ENCODE measurements around the gene PODXL2. TPM values are rescaled to one million over a fixed set of nuclear protein-coding genes. Genes with fewer than 3 reads are reported as not detected.

PODXL2 gene
- total and polyA plus RNA-seq, 2 experiments from 2014 or later = 18.4 to 57.6 TPM

DNA sequence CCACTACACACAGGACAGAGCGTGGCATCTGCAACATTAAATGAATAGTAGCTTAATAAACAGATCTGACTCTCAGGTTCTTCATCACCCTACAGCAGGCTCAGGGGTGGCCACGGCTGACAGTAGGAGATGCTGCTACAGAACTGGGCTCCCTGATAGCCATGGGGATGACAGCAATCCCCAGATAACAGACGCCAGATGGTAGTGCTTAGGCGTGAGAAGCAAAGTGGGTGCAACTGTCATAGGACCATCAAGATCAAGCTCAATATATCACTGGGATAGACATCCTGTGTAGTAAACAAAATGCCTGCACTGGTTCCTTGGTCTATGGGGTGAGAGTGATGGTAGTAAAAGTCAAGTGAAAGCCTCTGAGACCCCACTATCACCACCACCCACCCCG, 35.8 kb upstream of the PODXL2 start:
- peaks cover 8% of the 10 kb centered on the region for H3F3A ChIP-seq (replicated peaks; ENCODE audit: low read depth)
- H3K27me3 ChIP-seq (ENCODE audit: insufficient read depth) = peaks cover 5% of the 10 kb centered on the region; the same call in 1 of the 2 replicates
- peaks cover 11% of the 10 kb centered on the region for H3K79me2 ChIP-seq (replicated peaks; ENCODE audit: insufficient read depth)
- no peak for TF ChIP-seq POLR2AphosphoS5 (IDR thresholded peaks at IDR 0.05; ENCODE audit: low read depth)
- no peak for TF ChIP-seq CREB1 (CRISPR knock-in tag; IDR thresholded peaks at IDR 0.05; ENCODE audit: low read depth)
- TF ChIP-seq, protein P1, sequence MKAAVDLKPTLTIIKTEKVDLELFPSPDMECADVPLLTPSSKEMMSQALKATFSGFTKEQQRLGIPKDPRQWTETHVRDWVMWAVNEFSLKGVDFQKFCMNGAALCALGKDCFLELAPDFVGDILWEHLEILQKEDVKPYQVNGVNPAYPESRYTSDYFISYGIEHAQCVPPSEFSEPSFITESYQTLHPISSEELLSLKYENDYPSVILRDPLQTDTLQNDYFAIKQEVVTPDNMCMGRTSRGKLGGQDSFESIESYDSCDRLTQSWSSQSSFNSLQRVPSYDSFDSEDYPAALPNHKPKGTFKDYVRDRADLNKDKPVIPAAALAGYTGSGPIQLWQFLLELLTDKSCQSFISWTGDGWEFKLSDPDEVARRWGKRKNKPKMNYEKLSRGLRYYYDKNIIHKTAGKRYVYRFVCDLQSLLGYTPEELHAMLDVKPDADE (IDR thresholded peaks at IDR 0.05) = no peak
- no peak for TF ChIP-seq STAT1 (IDR thresholded peaks at IDR 0.05; ENCODE audit: unreplicated experiment)
- no peak for TF ChIP-seq EZH2 (IDR thresholded peaks at IDR 0.05; ENCODE audit: low read depth, unreplicated experiment)
- TF ChIP-seq ZNF331 (CRISPR knock-in tag; IDR thresholded peaks at IDR 0.05; ENCODE audit: low read depth) = no peak
- TF ChIP-seq ZNF114 (CRISPR knock-in tag; IDR thresholded peaks at IDR 0.05) = no peak
- no peak for TF ChIP-seq ZNF462 (CRISPR knock-in tag; IDR thresholded peaks at IDR 0.05)
- no peak for TF ChIP-seq NANOG (IDR thresholded peaks at IDR 0.05; ENCODE audit: borderline replicate concordance)
- no peaks in the 10 kb centered on the region for H3K36me3 ChIP-seq (ENCODE audit: insufficient read depth)
- H3K9me2 ChIP-seq (ENCODE audit: insufficient read depth) = no peaks in the 10 kb centered on the region
- H3K36me3 Mint-ChIP-seq (ENCODE audit: low read depth) = peaks cover 3% of the 10 kb centered on the region; the same call in 1 of the 3 replicates
- H3K27ac Mint-ChIP-seq = no peak overlapping the region
- H3K4me2 ChIP-seq = no peak overlapping the region
- H3K4me3 ChIP-seq = no peak overlapping the region
- no peak for ATAC-seq
- no peak overlapping the region for H2AFZ ChIP-seq
- peaks cover 31% of the 10 kb centered on the region for H3K27me3 Mint-ChIP-seq (ENCODE audit: insufficient read depth, low read depth, poor library complexity)
- H3K4me3 Mint-ChIP-seq = no peak overlapping the region
- H4K20me1 ChIP-seq (replicated peaks; ENCODE audit: insufficient read depth) = peaks cover 4% of the 10 kb centered on the region; the same call in 1 of the 2 replicates
- DNase-seq (ENCODE audit: low spot score) = no peak
- H3K27ac ChIP-seq (ENCODE audit: low read depth) = no peak overlapping the region
- H3K4me1 Mint-ChIP-seq = peaks cover 29% of the 10 kb centered on the region
- H3K9me3 Mint-ChIP-seq = no peaks in the 10 kb centered on the region
- peaks cover 18% of the 10 kb centered on the region for H3K4me1 ChIP-seq (ENCODE audit: insufficient read depth)
